GM12891 (cell line): ENCODE measurements around the gene MICU2.
"Not testable (repeated sequence)": the region's sequence is repeated elsewhere in the genome, so short reads cannot be mapped to it uniquely, and the experiment has no call there.

Experiments
- DNase-seq: peaks from one replicate; pipeline ENCODE4 v3.0.0; 2011; ENCODE audit warnings: low spot score; ENCODE audit not compliant: insufficient read length
- FAIRE-seq: peaks from 2 replicates; lab custom pipeline; 2011; peaks lifted over from hg19 to GRCh38; lab: Jason Lieb, UNC
- PAX5 ChIP-seq: IDR thresholded peaks from 2 replicates; pipeline ENCODE4 v1.6.1; 2011; ENCODE audit warnings: low read length, moderate library complexity, mild to moderate bottlenecking; ENCODE audit not compliant: insufficient read depth, severe bottlenecking
- POLR2A ChIP-seq: IDR thresholded peaks from 2 replicates; pipeline ENCODE4 v1.6.1; 2011; ENCODE audit warnings: low read depth, low read length, control low read depth
- POLR2AphosphoS5 ChIP-seq: IDR thresholded peaks from 2 replicates; pipeline ENCODE4 v1.6.1; 2011; ENCODE audit warnings: low read depth, low read length, control low read depth
- POU2F2 ChIP-seq: IDR thresholded peaks from 2 replicates; pipeline ENCODE4 v1.6.1; 2011; ENCODE audit warnings: low read depth, mild to moderate bottlenecking, control low read depth, low read length, moderate library complexity
- SPI1 ChIP-seq: IDR thresholded peaks from 2 replicates; pipeline ENCODE4 v1.6.1; 2011; ENCODE audit warnings: low read depth, low read length, control low read depth
- TAF1 ChIP-seq: IDR thresholded peaks from 2 replicates; pipeline ENCODE4 v1.6.1; 2011; ENCODE audit warnings: low read depth, low read length, control low read depth

Gene MICU2

GRCh38 chr13:21596722-21597121, 7.2 kb downstream of the MICU2 start:
- TF ChIP-seq SPI1: no peak
- no peak for TF ChIP-seq POLR2A
- TF ChIP-seq POU2F2: no peak
- no peak for TF ChIP-seq PAX5
- no peak for TF ChIP-seq POLR2AphosphoS5
- no peak for TF ChIP-seq TAF1
- FAIRE-seq: no peak
- no peak for DNase-seq

DNA sequence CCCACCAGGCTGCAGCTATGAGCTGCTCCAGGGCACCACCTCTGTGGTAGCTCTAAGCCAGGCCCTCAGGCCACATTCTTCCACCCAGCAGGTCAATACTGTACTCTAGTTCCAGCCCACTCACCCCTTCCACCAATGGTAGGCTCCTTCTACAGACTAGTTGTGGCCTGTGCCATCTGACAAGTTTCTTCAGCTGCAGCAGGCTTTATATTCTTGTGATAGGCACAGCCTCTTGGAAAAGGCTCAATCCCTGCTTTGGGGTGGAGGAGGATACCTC, 8.5 kb downstream of the MICU2 start:
- FAIRE-seq (peak; percentile 74), DNase-seq (no peak)
- TF ChIP-seq POLR2AphosphoS5 (no peak), PAX5 (no peak), TAF1 (no peak), POU2F2 (no peak), SPI1 (no peak), POLR2A (no peak)

- TF ChIP-seq POLR2A: no peak
- FAIRE-seq (peak; percentile 20), DNase-seq (no peak)
Observed at GRCh38 chr13:21594715-21595545, 9.0 kb downstream of the MICU2 start.

- DNase-seq, FAIRE-seq: not testable (repeated sequence)
- TF ChIP-seq SPI1: peak; percentile 69
Observed at GRCh38 chr13:21590665-21591456, 13.1 kb downstream of the MICU2 start.

DNA sequence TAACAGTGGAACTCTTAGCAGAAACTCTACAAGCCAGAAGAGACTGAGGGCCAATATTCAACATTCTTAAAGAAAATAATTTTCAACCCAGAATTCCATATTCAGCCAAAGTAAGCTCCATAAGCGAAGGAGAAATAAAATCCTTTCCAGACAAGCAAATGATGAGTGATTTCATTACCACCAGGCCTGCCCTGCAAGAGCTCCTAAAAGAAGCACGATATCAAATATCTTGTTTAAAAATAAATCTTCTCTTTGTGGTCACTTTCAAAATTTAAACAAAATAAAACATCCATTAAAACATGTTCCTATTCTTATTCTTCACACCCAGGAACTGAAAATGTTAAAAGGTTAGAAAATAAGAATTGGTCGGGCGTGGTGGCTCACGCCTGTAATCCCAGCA, 13.7 kb downstream of the MICU2 start:
- no peak for TF ChIP-seq PAX5
- no peak for TF ChIP-seq SPI1
- TF ChIP-seq TAF1: no peak
- TF ChIP-seq POLR2AphosphoS5: no peak
- TF ChIP-seq POLR2A: no peak
- TF ChIP-seq POU2F2: no peak
- no peak for DNase-seq
- no peak for FAIRE-seq

DNA sequence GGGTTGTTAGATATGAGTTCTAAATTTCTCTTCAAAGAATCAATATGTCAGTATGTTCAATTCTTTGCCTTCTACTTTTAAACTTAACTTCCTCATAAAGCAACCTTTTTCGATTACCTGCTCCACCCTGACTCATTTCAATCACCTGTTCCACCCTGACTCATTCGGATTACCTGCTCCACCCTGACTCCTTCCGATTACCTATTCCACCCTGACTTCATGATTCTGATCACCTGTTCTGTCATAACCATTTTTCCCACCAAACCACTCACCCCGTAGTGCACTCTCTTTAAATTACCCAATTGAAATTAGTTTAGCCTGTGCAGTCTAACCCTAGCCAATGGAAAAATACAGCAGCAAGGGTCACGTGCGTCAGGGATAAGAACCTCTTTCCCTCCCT, 14.5 kb downstream of the MICU2 start:
- not testable (repeated sequence) for FAIRE-seq, DNase-seq

- FAIRE-seq, DNase-seq: not testable (repeated sequence)
Observed at GRCh38 chr13:21588411-21588810, 15.6 kb downstream of the MICU2 start.

GRCh38 chr13:21584973-21585592, 18.9 kb downstream of the MICU2 start:
- TF ChIP-seq SPI1: no peak
- TF ChIP-seq PAX5: no peak
- no peak for TF ChIP-seq POLR2A
- no peak for TF ChIP-seq TAF1
- TF ChIP-seq POLR2AphosphoS5: no peak
- no peak for TF ChIP-seq POU2F2
- FAIRE-seq: no peak
- DNase-seq: no peak

DNA sequence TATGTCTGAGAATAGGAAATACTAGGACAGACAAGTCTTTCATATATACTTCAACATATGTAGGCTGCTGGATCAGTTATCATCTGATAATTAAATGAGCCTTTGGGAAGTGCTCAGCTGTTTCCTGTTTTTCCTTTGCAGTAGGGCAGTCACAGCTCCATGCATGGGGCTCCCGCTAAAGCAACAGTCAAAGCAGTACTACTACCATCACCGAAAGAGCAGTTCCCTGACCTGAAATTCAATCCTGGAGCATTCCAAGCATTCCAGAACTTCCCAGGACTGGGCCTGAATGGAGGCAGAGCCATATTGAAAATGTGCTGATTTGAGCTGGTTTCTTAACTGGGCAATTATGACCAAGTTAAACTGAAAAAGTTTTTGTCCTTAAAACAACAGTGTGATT, 20.5 kb downstream of the MICU2 start:
- DNase-seq (no peak), FAIRE-seq (no peak)
- TF ChIP-seq PAX5 (no peak), POLR2AphosphoS5 (no peak), POLR2A (no peak), POU2F2 (no peak), SPI1 (no peak), TAF1 (no peak)

- no peak for DNase-seq
- peak; percentile 26 for FAIRE-seq
- no peak for TF ChIP-seq POLR2AphosphoS5
- TF ChIP-seq POU2F2: no peak
- TF ChIP-seq PAX5: no peak
- TF ChIP-seq SPI1: no peak
- TF ChIP-seq POLR2A: no peak
- TF ChIP-seq TAF1: no peak
Observed at GRCh38 chr13:21580736-21581135, 23.2 kb downstream of the MICU2 start.
